ENCODE results near the gene ENOX1.

ENOX1 gene

GRCh38 chr13:43546251-43546650, 240.5 kb downstream of the ENOX1 start:
- Histone ChIP-seq H3K27ac (no peak overlapping the region), H3K4me3 (no peak overlapping the region), H3K4me2 (no peak overlapping the region), H3K27me3 (no peaks in the 10 kb centered on the region), H3K4me1 (no peaks in the 10 kb centered on the region), H4K20me1 (no peaks in the 10 kb centered on the region), H3K36me3 (no peaks in the 10 kb centered on the region), H3K9ac (no peak overlapping the region), H3K9me3 (no peaks in the 10 kb centered on the region)
- TF ChIP-seq Cebpa-rat (IDR thresholded peaks at IDR 0.05) = no peak

- Histone ChIP-seq H3K36me3 (no peaks in the 10 kb centered on the region), H3K9me3 (no peaks in the 10 kb centered on the region), H3K9ac (no peak overlapping the region), H3K4me1 (no peaks in the 10 kb centered on the region), H3K4me2 (no peak overlapping the region), H3K4me3 (no peak overlapping the region), H4K20me1 (no peaks in the 10 kb centered on the region), H3K27me3 (no peaks in the 10 kb centered on the region), H3K27ac (no peak overlapping the region)
- TF ChIP-seq Cebpa-rat (IDR thresholded peaks at IDR 0.05) = no peak
Measured at GRCh38 chr13:43545317-43545874, 241.4 kb downstream of the ENOX1 start.

- Histone ChIP-seq H3K4me1 (no peaks in the 10 kb centered on the region), H3K36me3 (no peaks in the 10 kb centered on the region), H3K4me3 (no peak overlapping the region), H3K27me3 (no peaks in the 10 kb centered on the region), H3K4me2 (no peak overlapping the region), H3K9ac (no peak overlapping the region), H4K20me1 (no peaks in the 10 kb centered on the region), H3K27ac (no peak overlapping the region), H3K9me3 (no peaks in the 10 kb centered on the region)
- TF ChIP-seq Cebpa-rat (IDR thresholded peaks at IDR 0.05) = no peak
Measured at GRCh38 chr13:43544631-43545030, 242.1 kb downstream of the ENOX1 start.

GRCh38 chr13:43544011-43544410, 242.8 kb downstream of the ENOX1 start:
- no peak overlapping the region for H3K9ac ChIP-seq
- no peaks in the 10 kb centered on the region for H3K4me1 ChIP-seq
- no peaks in the 10 kb centered on the region for H3K27me3 ChIP-seq
- H3K4me3 ChIP-seq = no peak overlapping the region
- no peaks in the 10 kb centered on the region for H3K36me3 ChIP-seq
- no peak overlapping the region for H3K4me2 ChIP-seq
- no peak for TF ChIP-seq Cebpa-rat (IDR thresholded peaks at IDR 0.05)
- no peak overlapping the region for H3K27ac ChIP-seq
- no peaks in the 10 kb centered on the region for H3K9me3 ChIP-seq
- no peaks in the 10 kb centered on the region for H4K20me1 ChIP-seq

GRCh38 chr13:43543331-43543730, 243.4 kb downstream of the ENOX1 start:
- no peak for TF ChIP-seq Cebpa-rat (IDR thresholded peaks at IDR 0.05)
- Histone ChIP-seq H3K9me3 (no peaks in the 10 kb centered on the region), H3K9ac (no peak overlapping the region), H3K4me1 (no peaks in the 10 kb centered on the region), H3K36me3 (no peaks in the 10 kb centered on the region), H3K4me2 (no peak overlapping the region), H3K27ac (no peak overlapping the region), H3K4me3 (no peak overlapping the region), H4K20me1 (no peaks in the 10 kb centered on the region), H3K27me3 (no peaks in the 10 kb centered on the region)

- Histone ChIP-seq H3K36me3 (no peaks in the 10 kb centered on the region), H3K4me2 (no peak overlapping the region), H3K27me3 (no peaks in the 10 kb centered on the region), H3K9ac (no peak overlapping the region), H3K4me3 (no peak overlapping the region), H3K4me1 (no peaks in the 10 kb centered on the region), H3K27ac (no peak overlapping the region), H3K9me3 (no peaks in the 10 kb centered on the region), H4K20me1 (no peaks in the 10 kb centered on the region)
- TF ChIP-seq Cebpa-rat (IDR thresholded peaks at IDR 0.05) = no peak
Measured at GRCh38 chr13:43537124-43537523, 249.6 kb downstream of the ENOX1 start.

- Histone ChIP-seq H3K4me2 (no peak overlapping the region), H3K9ac (no peak overlapping the region), H3K4me3 (no peak overlapping the region), H4K20me1 (no peaks in the 10 kb centered on the region), H3K27me3 (no peaks in the 10 kb centered on the region), H3K27ac (no peak overlapping the region), H3K9me3 (no peaks in the 10 kb centered on the region), H3K36me3 (no peaks in the 10 kb centered on the region), H3K4me1 (no peaks in the 10 kb centered on the region)
- no peak for TF ChIP-seq Cebpa-rat (IDR thresholded peaks at IDR 0.05)
Measured at GRCh38 chr13:43529796-43530195, 257.0 kb downstream of the ENOX1 start.

- no peak overlapping the region for H3K9ac ChIP-seq
- no peaks in the 10 kb centered on the region for H3K36me3 ChIP-seq
- H3K27me3 ChIP-seq = no peaks in the 10 kb centered on the region
- no peak overlapping the region for H3K27ac ChIP-seq
- no peak overlapping the region for H3K4me3 ChIP-seq
- no peaks in the 10 kb centered on the region for H4K20me1 ChIP-seq
- H3K9me3 ChIP-seq = no peaks in the 10 kb centered on the region
- H3K4me2 ChIP-seq = no peak overlapping the region
- H3K4me1 ChIP-seq = no peaks in the 10 kb centered on the region
- TF ChIP-seq Cebpa-rat (IDR thresholded peaks at IDR 0.05) = no peak
Measured at GRCh38 chr13:43528992-43529391, 257.8 kb downstream of the ENOX1 start.

GRCh38 chr13:43522788-43523187, 264.0 kb downstream of the ENOX1 start:
- H3K4me2 ChIP-seq = no peak overlapping the region
- no peaks in the 10 kb centered on the region for H3K27me3 ChIP-seq
- no peak overlapping the region for H3K4me3 ChIP-seq
- no peak overlapping the region for H3K27ac ChIP-seq
- H3K36me3 ChIP-seq = no peaks in the 10 kb centered on the region
- H3K9me3 ChIP-seq = no peaks in the 10 kb centered on the region
- no peak for TF ChIP-seq Cebpa-rat (IDR thresholded peaks at IDR 0.05)
- H3K4me1 ChIP-seq = no peaks in the 10 kb centered on the region
- no peak overlapping the region for H3K9ac ChIP-seq
- H4K20me1 ChIP-seq = no peaks in the 10 kb centered on the region

- no peak overlapping the region for H3K27ac ChIP-seq
- no peaks in the 10 kb centered on the region for H3K4me1 ChIP-seq
- H3K4me3 ChIP-seq = no peak overlapping the region
- no peak overlapping the region for H3K9ac ChIP-seq
- no peaks in the 10 kb centered on the region for H3K27me3 ChIP-seq
- H4K20me1 ChIP-seq = no peaks in the 10 kb centered on the region
- H3K36me3 ChIP-seq = no peaks in the 10 kb centered on the region
- no peak overlapping the region for H3K4me2 ChIP-seq
- H3K9me3 ChIP-seq = no peaks in the 10 kb centered on the region
- TF ChIP-seq Cebpa-rat (IDR thresholded peaks at IDR 0.05) = no peak
Measured at GRCh38 chr13:43520351-43520750, 266.4 kb downstream of the ENOX1 start.

GRCh38 chr13:43518833-43519232, 267.9 kb downstream of the ENOX1 start:
- no peak overlapping the region for H3K27ac ChIP-seq
- H3K4me1 ChIP-seq = no peaks in the 10 kb centered on the region
- no peak overlapping the region for H3K9ac ChIP-seq
- TF ChIP-seq Cebpa-rat (IDR thresholded peaks at IDR 0.05) = no peak
- H3K9me3 ChIP-seq = no peaks in the 10 kb centered on the region
- no peak overlapping the region for H3K4me3 ChIP-seq
- H3K27me3 ChIP-seq = no peaks in the 10 kb centered on the region
- no peaks in the 10 kb centered on the region for H3K36me3 ChIP-seq
- H4K20me1 ChIP-seq = no peaks in the 10 kb centered on the region
- H3K4me2 ChIP-seq = no peak overlapping the region
